ENCODE measurements around the gene SLC25A45.
"Not testable (repeated sequence)": the region's sequence is repeated elsewhere in the genome, so short reads cannot be mapped to it uniquely, and the experiment has no call there.

The SLC25A45 gene

GRCh38 chr11:65362320-65362931 is 20.0 kb downstream of the SLC25A45 start:
- no peak for DNase-seq (ENCODE audit: low read depth)

- DNase-seq (ENCODE audit: low read depth), result no peak
These were observed 24.5 kb downstream of the SLC25A45 start for GRCh38 chr11:65357856-65358356.

- DNase-seq (ENCODE audit: low read depth), result no peak
These were observed 26.0 kb downstream of the SLC25A45 start for GRCh38 chr11:65356394-65356972.

GRCh38 chr11:65355776-65356393 is 26.6 kb downstream of the SLC25A45 start:
- DNase-seq (ENCODE audit: low read depth), result no peak

- no peak for DNase-seq (ENCODE audit: low read depth)
These were observed 27.3 kb downstream of the SLC25A45 start for GRCh38 chr11:65355013-65355775.

GRCh38 chr11:65354265-65355012 is 28.0 kb downstream of the SLC25A45 start, which contains the start of gene TIGD3:
Gene TIGD3, plus strand, starts transcription at chr11:65354751. Its CDS starts 1,058 bp downstream, at chr11:65355809.
- peak; percentile 84 for DNase-seq (ENCODE audit: low read depth)

- no peak for DNase-seq (ENCODE audit: low read depth)
These were observed 28.6 kb downstream of the SLC25A45 start for GRCh38 chr11:65353900-65354264.

GRCh38 chr11:65353376-65353775 is 29.1 kb downstream of the SLC25A45 start:
- no peak for DNase-seq (ENCODE audit: low read depth)

GRCh38 chr11:65352783-65353182 is 29.7 kb downstream of the SLC25A45 start:
- no peak for DNase-seq (ENCODE audit: low read depth)

- DNase-seq (ENCODE audit: low read depth), result no peak
These were observed 30.9 kb downstream of the SLC25A45 start for GRCh38 chr11:65351511-65351910.

- DNase-seq (ENCODE audit: low read depth), result no peak
These were observed 40.6 kb downstream of the SLC25A45 start for GRCh38 chr11:65341856-65342255.

- DNase-seq (ENCODE audit: low read depth), result no peak
These were observed 42.2 kb downstream of the SLC25A45 start for GRCh38 chr11:65340226-65340625.

- no peak for DNase-seq (ENCODE audit: low read depth)
These were observed 43.8 kb downstream of the SLC25A45 start for GRCh38 chr11:65338676-65339075.

- DNase-seq (ENCODE audit: low read depth), result no peak
These were observed 47.6 kb downstream of the SLC25A45 start for GRCh38 chr11:65334696-65335295.

GRCh38 chr11:65332591-65332990 is 49.9 kb downstream of the SLC25A45 start:
- not testable (repeated sequence) for DNase-seq (ENCODE audit: low read depth)

GRCh38 chr11:65330544-65330943 is 51.9 kb downstream of the SLC25A45 start:
- DNase-seq (ENCODE audit: low read depth), result no peak

- DNase-seq (ENCODE audit: low read depth), result peak; percentile 78
These were observed 52.5 kb downstream of the SLC25A45 start for GRCh38 chr11:65329944-65330403.

GRCh38 chr11:65329478-65329877 is 53.0 kb downstream of the SLC25A45 start:
- no peak for DNase-seq (ENCODE audit: low read depth)

GRCh38 chr11:65327021-65327420 is 55.4 kb downstream of the SLC25A45 start:
- no peak for DNase-seq (ENCODE audit: low read depth)

- no peak for DNase-seq (ENCODE audit: low read depth)
These were observed 57.0 kb downstream of the SLC25A45 start for GRCh38 chr11:65325435-65325834.
